H1 (cell line): ENCODE measurements around the gene FGF5. TPM values are rescaled to one million over a fixed set of nuclear protein-coding genes. Genes with fewer than 3 reads are reported as not detected.

ENCODE experiments used
- CTCF ChIA-PET: fragments of 300-600 bp; sonication (Branson Sonifier 250); formaldehyde crosslinking; loops from one replicate; lab custom pipeline; 2021; ENCODE audit not compliant: partially characterized antibody; lab: Charles Lee
- POLR2A ChIA-PET: fragments of 300-600 bp; sonication (Branson Sonifier 250); formaldehyde crosslinking; loops from one replicate; lab custom pipeline; 2021; ENCODE audit warnings: inconsistent platforms; ENCODE audit not compliant: partially characterized antibody; lab: Charles Lee
- DNase-seq, 2 experiments: peaks; one replicate each; pipeline versions ENCODE4 v3.0.0 to v3.0.0-alpha.2; 2010 to 2022; ENCODE audit warnings: low spot score in 2 of 2, low read depth in 1 of 2, mixed read lengths in 1 of 2
- FAIRE-seq: peaks from 2 replicates; lab custom pipeline; 2011; peaks lifted over from hg19 to GRCh38; lab: Jason Lieb, UNC
- H2AFZ ChIP-seq: 2 replicates; pipeline ENCODE4 v1.8.1; 2012; ENCODE audit warnings: low read length, inconsistent platforms
- H2AK5ac ChIP-seq: 2 replicates; pipeline ENCODE4 v1.6.1; 2013; ENCODE audit warnings: low read depth, low read length
- H2BK120ac ChIP-seq: replicated peaks from 2 replicates; pipeline ENCODE3; 2013; ENCODE audit warnings: low read depth, low read length, inconsistent platforms
- H2BK12ac ChIP-seq: 2 replicates; pipeline ENCODE4 v1.6.1; 2013; ENCODE audit warnings: low read depth, low read length
- H2BK15ac ChIP-seq: 2 replicates; pipeline ENCODE4 v1.6.1; 2013; ENCODE audit warnings: low read length
- H2BK20ac ChIP-seq: 2 replicates; pipeline ENCODE4 v1.6.1; 2013; ENCODE audit warnings: low read length
- H2BK5ac ChIP-seq: 2 replicates; pipeline ENCODE4 v1.6.1; 2013; ENCODE audit warnings: low read depth, low read length
- H3K14ac ChIP-seq: 2 replicates; pipeline ENCODE4 v1.6.1; 2013; ENCODE audit warnings: inconsistent platforms; ENCODE audit not compliant: insufficient read length
- H3K18ac ChIP-seq: 2 replicates; pipeline ENCODE4 v1.6.1; 2013; ENCODE audit warnings: low read length; ENCODE audit errors: extremely low read depth
- H3K23ac ChIP-seq: 2 replicates; pipeline ENCODE4 v1.6.1; 2013; ENCODE audit warnings: inconsistent platforms; ENCODE audit not compliant: insufficient read length
- H3K23me2 ChIP-seq: 2 replicates; pipeline ENCODE4 v1.6.1; 2013; ENCODE audit warnings: low read depth, low read length
- H3K27ac ChIP-seq: 2 replicates; pipeline ENCODE4 v1.6.1; 2011; ENCODE audit warnings: low read depth, low read length, inconsistent platforms
- H3K27me3 ChIP-seq, 4 experiments: replicated peaks in 1 of 4; 1 replicate in 1 of 4; 2 replicates in 3 of 4; pipeline versions ENCODE4 v1.6.1 to v1.8.1; 2011 to 2013; ENCODE audit warnings: low read length in 3 of 4, mild to moderate bottlenecking in 3 of 4, inconsistent platforms in 2 of 4, mixed read lengths in 2 of 4, moderate library complexity in 1 of 4; ENCODE audit not compliant: control insufficient read depth in 3 of 4, insufficient read depth in 3 of 4; ENCODE audit errors: extremely low read depth in 1 of 4
- H3K36me3 ChIP-seq, 4 experiments: 2 replicates each; pipeline versions ENCODE4 v1.6.1 to v1.8.1; 2011 to 2013; ENCODE audit warnings: mild to moderate bottlenecking in 4 of 4, low read length in 3 of 4, moderate library complexity in 2 of 4, control low read depth in 1 of 4, inconsistent platforms in 1 of 4; ENCODE audit not compliant: insufficient read depth in 4 of 4, control insufficient read depth in 2 of 4
- H3K4ac ChIP-seq: replicated peaks from 2 replicates; pipeline ENCODE3; 2013; ENCODE audit warnings: low read length, low read depth, mixed read lengths, inconsistent platforms; ENCODE audit not compliant: insufficient read length
- H3K4me1 ChIP-seq, 4 experiments: replicated peaks in 1 of 4; 1 replicate in 1 of 4; 2 replicates in 3 of 4; pipeline versions ENCODE4 v1.6.1 to v1.8.1; 2011 to 2013; ENCODE audit warnings: low read length in 3 of 4, inconsistent platforms in 2 of 4, mixed read lengths in 1 of 4; ENCODE audit not compliant: insufficient read depth in 4 of 4, control insufficient read depth in 3 of 4
- H3K4me2 ChIP-seq, 2 experiments: 2 replicates each; pipeline versions ENCODE4 v1.6.1 to v1.8.1; 2011 to 2013; ENCODE audit warnings: low read depth in 2 of 2, low read length in 2 of 2, control low read depth in 1 of 2, inconsistent platforms in 1 of 2, mild to moderate bottlenecking in 1 of 2; ENCODE audit not compliant: insufficient read depth in 1 of 2
- H3K4me3 ChIP-seq, 4 experiments: fragments of 200-600, 300-600 bp in 1 of 4; sonication (generic), shearing (Covaris generic), sonication (Bioruptor Twin) in 1 of 4; 2 replicates each; pipeline versions ENCODE4 v1.5.1 to v1.8.1; 2011 to 2016; ENCODE audit warnings: low read length in 4 of 4, low read depth in 3 of 4, control low read depth in 2 of 4, inconsistent platforms in 2 of 4, mild to moderate bottlenecking in 2 of 4, mixed read lengths in 1 of 4, moderate library complexity in 1 of 4; ENCODE audit not compliant: insufficient read depth in 2 of 4; ENCODE audit errors: extremely low read depth in 1 of 4
- H3K56ac ChIP-seq: replicated peaks from 2 replicates; pipeline ENCODE3; 2013; ENCODE audit warnings: low read depth, mild to moderate bottlenecking, mixed read lengths, low read length, inconsistent platforms; ENCODE audit not compliant: insufficient read length
- H3K79me1 ChIP-seq: 2 replicates; pipeline ENCODE4 v1.6.1; 2013; ENCODE audit warnings: low read depth, low read length, control low read depth
- H3K79me2 ChIP-seq, 2 experiments: 2 replicates each; pipeline versions ENCODE4 v1.6.1 to v1.8.1; 2012 to 2013; ENCODE audit warnings: low read length in 2 of 2, mild to moderate bottlenecking in 2 of 2, inconsistent platforms in 1 of 2; ENCODE audit not compliant: insufficient read depth in 2 of 2, control insufficient read depth in 1 of 2
- H3K9ac ChIP-seq, 4 experiments: replicated peaks in 1 of 4; 1 replicate in 1 of 4; 2 replicates in 3 of 4; pipeline versions ENCODE4 v1.6.1 to v1.8.1; 2011 to 2013; ENCODE audit warnings: low read depth in 3 of 4, low read length in 3 of 4, control low read depth in 2 of 4, mild to moderate bottlenecking in 2 of 4, moderate library complexity in 2 of 4, inconsistent platforms in 1 of 4; ENCODE audit errors: extremely low read depth in 1 of 4
- H3K9me3 ChIP-seq, 2 experiments: 2 replicates each; pipeline versions ENCODE4 v1.6.1 to v1.8.1; 2012 to 2013; ENCODE audit warnings: mild to moderate bottlenecking in 2 of 2, moderate library complexity in 2 of 2, control low read depth in 1 of 2, inconsistent platforms in 1 of 2, low read depth in 1 of 2, low read length in 1 of 2, mixed read lengths in 1 of 2; ENCODE audit not compliant: insufficient read depth in 2 of 2
- H4K20me1 ChIP-seq, 2 experiments: replicated peaks in 1 of 2; 2 replicates each; pipeline versions ENCODE3 to v1.8.1; 2011 to 2013; ENCODE audit warnings: inconsistent platforms in 2 of 2, low read length in 2 of 2, mild to moderate bottlenecking in 1 of 2; ENCODE audit not compliant: insufficient read depth in 2 of 2, control insufficient read depth in 1 of 2
- H4K5ac ChIP-seq: 2 replicates; pipeline ENCODE4 v1.6.1; 2013; ENCODE audit warnings: low read length, low read depth, mixed read lengths, inconsistent platforms; ENCODE audit not compliant: insufficient read length
- H4K8ac ChIP-seq: 2 replicates; pipeline ENCODE4 v1.8.0; 2013; ENCODE audit warnings: mild to moderate bottlenecking, moderate library complexity, low read length, inconsistent platforms; ENCODE audit not compliant: insufficient read depth; ENCODE audit errors: extremely low read depth
- H4K91ac ChIP-seq: replicated peaks from 2 replicates; pipeline ENCODE3; 2013; ENCODE audit warnings: low read length, mixed read lengths, inconsistent platforms; ENCODE audit not compliant: insufficient read length
- BACH1 ChIP-seq: IDR thresholded peaks from 2 replicates; pipeline ENCODE4 v1.6.1; 2012; ENCODE audit warnings: low read length, improper control_type of control experiment
- CEBPB ChIP-seq: IDR thresholded peaks from 2 replicates; pipeline ENCODE4 v1.6.1; 2012; ENCODE audit warnings: low read depth, low read length
- CREB1 ChIP-seq: IDR thresholded peaks from 2 replicates; pipeline ENCODE4 v1.6.1; 2012; ENCODE audit warnings: inconsistent platforms
- CTBP2 ChIP-seq: IDR thresholded peaks from 2 replicates; pipeline ENCODE4 v1.7.0; 2011; ENCODE audit warnings: borderline replicate concordance, mild to moderate bottlenecking, moderate library complexity, mixed read lengths, low read length; ENCODE audit not compliant: insufficient read depth, insufficient read length
- HDAC6 ChIP-seq: IDR thresholded peaks from one replicate; pipeline ENCODE4 v1.7.1; 2012; ENCODE audit warnings: low read depth, mild to moderate bottlenecking, inconsistent platforms, low read length, moderate library complexity
- SP4 ChIP-seq: IDR thresholded peaks from 2 replicates; pipeline ENCODE4 v1.6.1; 2012; ENCODE audit warnings: low read length, inconsistent platforms
- WGBS, 2 experiments: shearing (Covaris generic) in 1 of 2; methylation state at CpG; one replicate each; pipeline versions ENCODE4 v1.1.6 to v1.1.7; 2013 to 2015; ENCODE audit warnings: low lambda C conversion rate in 2 of 2, mixed read lengths in 2 of 2, inconsistent platforms in 1 of 2, low coverage in 1 of 2, missing lambda C conversion rate in 1 of 2; ENCODE audit not compliant: insufficient replicate concordance in 2 of 2, insufficient coverage in 1 of 2, insufficient read length in 1 of 2; ENCODE audit errors: extremely low coverage in 1 of 2, missing lambda C conversion rate in 1 of 2; 5-methylcytosine and 5-hydroxymethylcytosine counted together
- polyA plus RNA-seq, 7 experiments: library from polyadenylated mRNA; depleted of rRNA in 3 of 7; stranded (reverse) in 5 of 7; unstranded in 2 of 7; fragments of >200 nt in 5 of 7; fragments of 200-250 nt in 2 of 7; gene quantifications; 1 replicate in 5 of 7; 2 replicates in 1 of 7; 4 replicates in 1 of 7; pipeline versions ENCODE4 v1.2.1 to v1.2.3, GENCODE V29; 2011 to 2013; ENCODE audit warnings: missing spikeins in 2 of 7, mixed read lengths in 2 of 7
- total RNA-seq: library from RNA; stranded (reverse); fragmentation: NEBNext Ultra II Directional; extraction: Animal tissue kit (Norgen Biotek cat#: 25700); gene quantifications from 2 replicates; pipeline ENCODE4 v1.2.1, GENCODE V29; 2021
- TF ChIP-seq, protein P1 (sequence below), 3 experiments: IDR thresholded peaks; 1 replicate in 2 of 3; 2 replicates in 1 of 3; pipeline versions ENCODE4 v1.5.1 to v1.6.1; 2011; ENCODE audit warnings: low read length in 3 of 3, mild to moderate bottlenecking in 3 of 3, inconsistent platforms in 2 of 3, low read depth in 1 of 3, moderate library complexity in 1 of 3; ENCODE audit not compliant: insufficient read depth in 1 of 3; ENCODE audit errors: control extremely low read depth in 1 of 3
- TF ChIP-seq, protein P2 (sequence below): IDR thresholded peaks from 2 replicates; pipeline ENCODE4 v1.6.1; 2011; ENCODE audit warnings: low read length, improper control_type of control experiment

Gene FGF5
- total and polyA plus RNA-seq, 2 of the 8 experiments (the other 6 are each of a cell fraction or from before 2014, with no cell fraction given), result not detected

DNA sequence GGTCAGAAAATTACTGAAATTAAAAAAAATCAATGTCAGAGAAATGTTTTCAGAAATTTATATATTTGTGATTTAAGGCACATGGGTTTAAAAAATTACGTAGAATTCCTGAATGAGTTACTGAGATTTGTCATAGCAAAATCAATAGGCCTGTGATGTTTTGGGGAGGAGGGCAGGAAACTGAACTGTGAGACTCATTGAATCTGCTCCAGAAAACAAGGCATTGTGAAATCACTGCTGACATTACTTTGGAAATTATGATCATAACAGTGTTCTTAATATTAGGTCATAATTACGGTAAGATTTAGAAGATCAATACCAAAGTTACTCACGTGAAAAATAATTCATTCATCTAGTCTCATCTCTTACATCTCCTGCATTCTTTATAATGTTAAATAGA lies 5.3 kb downstream of the FGF5 start:
- CTCF ChIA-PET, result interaction anchor here (0.6 kb wide), 1 partner anchor 31 kb away, joined by 3 read pairs; no protein-coding TSS in a partner anchor
- H3K79me2 ChIP-seq, result no peaks in the 10 kb centered on the region
- no peak overlapping the region for H4K91ac ChIP-seq
- H2BK15ac ChIP-seq, result no peak overlapping the region
- no peak overlapping the region for H2BK12ac ChIP-seq
- DNase-seq, result no peak
- no peak for FAIRE-seq
- H3K9ac ChIP-seq, result no peak overlapping the region
- no peak overlapping the region for H3K14ac ChIP-seq
- H3K4ac ChIP-seq, result no peak overlapping the region
- H2AFZ ChIP-seq, result no peak overlapping the region
- no peaks in the 10 kb centered on the region; the same call in 1 of the 2 replicates for H3K23me2 ChIP-seq
- TF ChIP-seq CTBP2, result no peak
- TF ChIP-seq SP4, result no peak
- TF ChIP-seq CREB1, result no peak
- TF ChIP-seq, protein P1, sequence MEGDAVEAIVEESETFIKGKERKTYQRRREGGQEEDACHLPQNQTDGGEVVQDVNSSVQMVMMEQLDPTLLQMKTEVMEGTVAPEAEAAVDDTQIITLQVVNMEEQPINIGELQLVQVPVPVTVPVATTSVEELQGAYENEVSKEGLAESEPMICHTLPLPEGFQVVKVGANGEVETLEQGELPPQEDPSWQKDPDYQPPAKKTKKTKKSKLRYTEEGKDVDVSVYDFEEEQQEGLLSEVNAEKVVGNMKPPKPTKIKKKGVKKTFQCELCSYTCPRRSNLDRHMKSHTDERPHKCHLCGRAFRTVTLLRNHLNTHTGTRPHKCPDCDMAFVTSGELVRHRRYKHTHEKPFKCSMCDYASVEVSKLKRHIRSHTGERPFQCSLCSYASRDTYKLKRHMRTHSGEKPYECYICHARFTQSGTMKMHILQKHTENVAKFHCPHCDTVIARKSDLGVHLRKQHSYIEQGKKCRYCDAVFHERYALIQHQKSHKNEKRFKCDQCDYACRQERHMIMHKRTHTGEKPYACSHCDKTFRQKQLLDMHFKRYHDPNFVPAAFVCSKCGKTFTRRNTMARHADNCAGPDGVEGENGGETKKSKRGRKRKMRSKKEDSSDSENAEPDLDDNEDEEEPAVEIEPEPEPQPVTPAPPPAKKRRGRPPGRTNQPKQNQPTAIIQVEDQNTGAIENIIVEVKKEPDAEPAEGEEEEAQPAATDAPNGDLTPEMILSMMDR (IDR thresholded peaks at IDR 0.05; ENCODE audit: control extremely low read depth in 1 of 3, insufficient read depth in 1 of 3, low read depth in 1 of 3, low read length in 3 of 3), result no peak
- TF ChIP-seq CEBPB, result no peak
- TF ChIP-seq BACH1, result no peak
- TF ChIP-seq, protein P2, sequence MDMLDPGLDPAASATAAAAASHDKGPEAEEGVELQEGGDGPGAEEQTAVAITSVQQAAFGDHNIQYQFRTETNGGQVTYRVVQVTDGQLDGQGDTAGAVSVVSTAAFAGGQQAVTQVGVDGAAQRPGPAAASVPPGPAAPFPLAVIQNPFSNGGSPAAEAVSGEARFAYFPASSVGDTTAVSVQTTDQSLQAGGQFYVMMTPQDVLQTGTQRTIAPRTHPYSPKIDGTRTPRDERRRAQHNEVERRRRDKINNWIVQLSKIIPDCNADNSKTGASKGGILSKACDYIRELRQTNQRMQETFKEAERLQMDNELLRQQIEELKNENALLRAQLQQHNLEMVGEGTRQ, result no peak
- no peak for TF ChIP-seq HDAC6
- no peak overlapping the region for H4K5ac ChIP-seq
- H4K20me1 ChIP-seq, result peaks cover 0 to 8% of the 10 kb centered on the region in 2 experiments
- H3K18ac ChIP-seq, result no peak overlapping the region
- H2BK5ac ChIP-seq, result no peak overlapping the region
- no peaks in the 10 kb centered on the region for H3K36me3 ChIP-seq
- H2AK5ac ChIP-seq, result no peak overlapping the region
- H3K27me3 ChIP-seq, result peaks cover 31 to 38% (median 35%) of the 10 kb centered on the region in 4 experiments
- no peak overlapping the region for H3K23ac ChIP-seq
- no peak overlapping the region for H4K8ac ChIP-seq
- no peak overlapping the region for H3K4me2 ChIP-seq
- H3K27ac ChIP-seq, result no peak overlapping the region
- no peak overlapping the region for H3K56ac ChIP-seq
- POLR2A ChIA-PET, result no interaction called here
- no peaks in the 10 kb centered on the region for H3K9me3 ChIP-seq
- H2BK120ac ChIP-seq, result no peak overlapping the region
- peaks cover 0 to 12% (median 7%) of the 10 kb centered on the region in 4 experiments; a peak in 6 of 7 replicates for H3K4me1 ChIP-seq
- no peaks in the 10 kb centered on the region for H3K79me1 ChIP-seq
- H2BK20ac ChIP-seq, result no peak overlapping the region
- WGBS, 2 experiments, result 71% methylated on average over 3 of the region's 3 CpGs; no CpG with 5 or more reads in 1 of the 2 experiments
- H3K4me3 ChIP-seq, result no peak overlapping the region
